ENCODE data around the gene PLCL2. TPM values are rescaled to one million over a fixed set of nuclear protein-coding genes. Genes with fewer than 3 reads are reported as not detected.

The PLCL2 gene
- total RNA-seq, 1 experiment from 2014 or later: 32.1 TPM

GRCh38 chr3:16875876-16876550 lies 8.7 kb upstream of the PLCL2 start:
- Histone ChIP-seq H3K4ac (ENCODE audit: low read depth, low read length) (no peak overlapping the region), H3K14ac (ENCODE audit: insufficient read depth, low read length) (no peak overlapping the region), H2BK15ac (ENCODE audit: low read depth, low read length) (no peak overlapping the region), H2BK20ac (ENCODE audit: low read depth, low read length, poor library complexity, severe bottlenecking) (no peak overlapping the region), H4K8ac (replicated peaks; ENCODE audit: insufficient read length, low read depth, low read length) (no peak overlapping the region), H3K4me2 (ENCODE audit: insufficient read depth, insufficient read length, low read length) (no peak overlapping the region), H4K5ac (ENCODE audit: insufficient read length, low read depth, low read length) (no peak overlapping the region), H3K79me2 (ENCODE audit: insufficient read depth, low read length) (no peaks in the 10 kb centered on the region), H2AFZ (ENCODE audit: low read length) (no peak overlapping the region), H2AK5ac (ENCODE audit: insufficient read length, low read length) (no peak overlapping the region), H3K27me3 (ENCODE audit: insufficient read depth, low read length) (no peaks in the 10 kb centered on the region), H3K9me3 (ENCODE audit: control insufficient read depth, low read depth, low read length) (no peaks in the 10 kb centered on the region), H3K79me1 (ENCODE audit: insufficient read depth, low read depth, low read length, poor library complexity, severe bottlenecking) (no peaks in the 10 kb centered on the region), H3K23me2 (ENCODE audit: insufficient read length, low read depth, low read length, poor library complexity, severe bottlenecking) (no peaks in the 10 kb centered on the region), H4K91ac (ENCODE audit: insufficient read length, low read depth, low read length) (no peak overlapping the region), H4K20me1 (ENCODE audit: control insufficient read depth, insufficient read depth, insufficient read length) (no peaks in the 10 kb centered on the region), H2BK12ac (ENCODE audit: insufficient read length, low read depth, low read length) (no peak overlapping the region), H2BK120ac (ENCODE audit: low read depth, low read length, poor library complexity, severe bottlenecking) (no peak overlapping the region), H3K4me1 (ENCODE audit: insufficient read depth, low read length) (no peaks in the 10 kb centered on the region; the same call in 1 of the 2 replicates), H2BK5ac (ENCODE audit: insufficient read length, low read length) (no peak overlapping the region), H3K56ac (ENCODE audit: insufficient read length, low read depth, low read length) (no peak overlapping the region), H3K9ac (ENCODE audit: extremely low read depth, insufficient read length, low read length) (no peak overlapping the region), H3K23ac (ENCODE audit: insufficient read length, low read depth, low read length) (no peak overlapping the region), H3T11ph (ENCODE audit: low read length) (no peak overlapping the region), H3K18ac (ENCODE audit: insufficient read length, low read depth, low read length) (no peak overlapping the region), H3K27ac (ENCODE audit: insufficient read length, low read depth, low read length) (no peak overlapping the region)
- H3K4me3 Mint-ChIP-seq: no peak overlapping the region
- TF ChIP-seq, protein P1, sequence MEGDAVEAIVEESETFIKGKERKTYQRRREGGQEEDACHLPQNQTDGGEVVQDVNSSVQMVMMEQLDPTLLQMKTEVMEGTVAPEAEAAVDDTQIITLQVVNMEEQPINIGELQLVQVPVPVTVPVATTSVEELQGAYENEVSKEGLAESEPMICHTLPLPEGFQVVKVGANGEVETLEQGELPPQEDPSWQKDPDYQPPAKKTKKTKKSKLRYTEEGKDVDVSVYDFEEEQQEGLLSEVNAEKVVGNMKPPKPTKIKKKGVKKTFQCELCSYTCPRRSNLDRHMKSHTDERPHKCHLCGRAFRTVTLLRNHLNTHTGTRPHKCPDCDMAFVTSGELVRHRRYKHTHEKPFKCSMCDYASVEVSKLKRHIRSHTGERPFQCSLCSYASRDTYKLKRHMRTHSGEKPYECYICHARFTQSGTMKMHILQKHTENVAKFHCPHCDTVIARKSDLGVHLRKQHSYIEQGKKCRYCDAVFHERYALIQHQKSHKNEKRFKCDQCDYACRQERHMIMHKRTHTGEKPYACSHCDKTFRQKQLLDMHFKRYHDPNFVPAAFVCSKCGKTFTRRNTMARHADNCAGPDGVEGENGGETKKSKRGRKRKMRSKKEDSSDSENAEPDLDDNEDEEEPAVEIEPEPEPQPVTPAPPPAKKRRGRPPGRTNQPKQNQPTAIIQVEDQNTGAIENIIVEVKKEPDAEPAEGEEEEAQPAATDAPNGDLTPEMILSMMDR (conservative IDR thresholded peaks at IDR 0.05): no peak
- H3K27me3 Mint-ChIP-seq (ENCODE audit: low read depth): peaks cover 13% of the 10 kb centered on the region
- DNase-seq: no peak
- no peak overlapping the region for H3K27ac Mint-ChIP-seq
- WGBS (ENCODE audit: extremely low coverage, insufficient read length, low lambda C conversion rate): no CpG with 5 or more reads among the region's 3 CpGs
- H3K9me3 Mint-ChIP-seq: no peaks in the 10 kb centered on the region
- no peaks in the 10 kb centered on the region; a peak in 1 of 7 replicates for H3K36me3 Mint-ChIP-seq (ENCODE audit: insufficient read depth in 1 of 3, low read depth in 3 of 3)
- H3K4me1 Mint-ChIP-seq: peaks cover 7 to 11% of the 10 kb centered on the region in 2 experiments
